HG03439 (cell line): ENCODE measurements around the gene NFYC.
"Not testable (repeated sequence)": the region's sequence is repeated elsewhere in the genome, so short reads cannot be mapped to it uniquely, and the experiment has no call there.

Experiments
- ATAC-seq: cut with Tn5 transposase; IDR thresholded peaks from one replicate; pipeline ENCODE4 v1.9.1; 2021; ENCODE audit warnings: mild to moderate bottlenecking, moderate library complexity; ENCODE audit not compliant: unreplicated experiment

The NFYC gene

DNA sequence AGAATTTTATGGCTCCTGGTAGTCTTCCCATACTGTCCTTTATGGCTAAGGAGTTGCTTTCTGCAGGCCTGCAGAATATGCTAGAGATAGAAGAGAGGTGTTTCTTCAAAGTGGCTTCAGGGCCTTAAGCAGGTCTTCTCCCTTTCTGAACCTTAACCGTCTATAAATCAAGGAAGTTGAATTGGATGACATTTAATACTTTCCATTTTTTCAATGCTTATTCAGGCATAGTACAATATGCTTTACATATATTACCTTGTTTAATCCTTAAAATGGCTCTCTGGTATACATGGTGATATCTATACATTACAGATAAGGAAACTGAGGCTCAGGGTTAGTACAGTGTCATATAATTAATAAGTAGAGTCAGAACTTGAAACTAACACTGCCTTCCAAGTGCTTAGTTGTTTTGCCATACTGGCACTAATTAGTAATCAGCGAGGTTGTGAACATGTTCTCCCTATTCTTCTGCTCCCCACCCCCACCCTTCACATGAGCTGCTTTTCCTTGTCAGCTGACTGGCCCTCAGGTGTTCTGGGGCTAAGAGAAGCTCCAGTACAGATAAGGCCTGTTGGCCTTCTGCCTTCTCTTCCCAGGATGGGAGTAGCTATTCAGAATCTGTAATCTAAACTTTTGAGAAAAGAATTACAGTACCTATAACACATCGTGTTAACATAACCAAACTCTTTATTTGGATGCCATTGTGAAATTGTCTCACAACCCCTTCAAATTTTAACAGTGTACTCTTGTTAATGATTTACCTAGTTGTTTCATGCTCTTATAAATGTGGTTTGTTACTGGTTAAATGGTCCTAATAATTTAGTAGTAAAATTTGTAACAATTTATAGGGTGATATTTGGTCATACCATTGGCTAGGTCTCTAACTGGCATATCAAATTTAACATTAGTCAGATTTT lies 13.6 kb downstream of the NFYC start:
- no peak for ATAC-seq

- no peak for ATAC-seq
Measured at GRCh38 chr1:40706626-40707025, 15.1 kb downstream of the NFYC start.

GRCh38 chr1:40708750-40709099 lies 17.2 kb downstream of the NFYC start:
- peak; percentile 57 for ATAC-seq

- peak; percentile 84 for ATAC-seq
Measured at GRCh38 chr1:40709100-40709801, 17.7 kb downstream of the NFYC start.

DNA sequence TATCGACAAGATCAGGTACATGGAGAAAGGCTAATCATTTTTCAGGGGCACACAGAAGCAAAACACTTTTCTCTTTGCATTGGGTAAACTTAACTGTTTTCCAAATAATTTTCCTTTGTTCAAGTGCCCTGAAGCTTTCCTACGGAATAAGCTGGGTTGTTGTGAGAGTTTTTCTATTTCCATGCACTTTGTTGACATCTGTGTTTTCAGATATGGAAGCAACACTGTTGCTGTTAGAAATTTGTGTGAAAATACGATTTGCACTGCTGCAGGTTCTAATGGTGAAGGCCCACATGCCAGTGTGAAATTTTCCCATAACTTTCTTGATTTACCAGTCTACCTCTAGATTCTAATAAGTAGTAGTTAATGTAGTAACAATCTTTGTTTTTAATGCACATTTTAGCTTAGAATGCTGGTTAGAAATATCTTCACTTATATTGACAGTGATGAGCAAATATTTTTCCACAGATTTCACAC lies 18.3 kb downstream of the NFYC start:
- no peak for ATAC-seq

DNA sequence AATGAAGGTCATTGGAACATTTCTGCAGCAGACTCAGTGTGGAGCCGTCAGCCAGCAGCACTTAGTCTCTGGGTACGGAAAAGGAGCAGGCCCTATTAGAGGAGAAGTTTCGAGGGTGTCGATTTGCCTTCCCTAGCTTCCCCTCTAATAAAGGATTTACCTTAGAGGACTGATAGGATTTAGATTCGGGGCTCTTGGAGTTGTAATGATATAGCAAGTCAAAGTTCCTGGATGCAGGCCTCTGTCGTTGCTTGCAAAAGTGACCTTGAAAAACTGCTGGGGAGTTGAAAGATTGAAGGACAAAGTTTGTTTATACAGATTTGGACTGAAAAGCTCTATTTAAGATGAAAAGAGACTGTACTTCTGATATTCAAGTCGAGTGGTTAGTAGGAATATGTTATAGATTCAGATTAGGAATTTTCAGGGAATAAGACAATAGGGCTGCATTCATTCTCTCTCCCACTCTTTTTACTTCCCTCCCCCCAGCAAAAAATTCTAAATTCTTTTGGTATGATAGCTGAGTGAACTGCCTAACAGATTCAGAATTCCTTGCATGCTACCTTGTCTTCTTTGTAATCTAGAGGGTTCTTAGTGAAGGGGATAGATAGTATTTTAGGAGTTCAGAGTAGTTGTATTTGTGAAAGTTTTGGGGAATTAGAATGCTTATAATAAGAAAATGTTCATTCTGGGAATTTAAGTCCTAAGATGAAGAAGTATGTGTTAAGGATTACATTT lies 19.2 kb downstream of the NFYC start:
- ATAC-seq, result no peak

- no peak for ATAC-seq
Measured at GRCh38 chr1:40711465-40712404, 20.2 kb downstream of the NFYC start.

DNA sequence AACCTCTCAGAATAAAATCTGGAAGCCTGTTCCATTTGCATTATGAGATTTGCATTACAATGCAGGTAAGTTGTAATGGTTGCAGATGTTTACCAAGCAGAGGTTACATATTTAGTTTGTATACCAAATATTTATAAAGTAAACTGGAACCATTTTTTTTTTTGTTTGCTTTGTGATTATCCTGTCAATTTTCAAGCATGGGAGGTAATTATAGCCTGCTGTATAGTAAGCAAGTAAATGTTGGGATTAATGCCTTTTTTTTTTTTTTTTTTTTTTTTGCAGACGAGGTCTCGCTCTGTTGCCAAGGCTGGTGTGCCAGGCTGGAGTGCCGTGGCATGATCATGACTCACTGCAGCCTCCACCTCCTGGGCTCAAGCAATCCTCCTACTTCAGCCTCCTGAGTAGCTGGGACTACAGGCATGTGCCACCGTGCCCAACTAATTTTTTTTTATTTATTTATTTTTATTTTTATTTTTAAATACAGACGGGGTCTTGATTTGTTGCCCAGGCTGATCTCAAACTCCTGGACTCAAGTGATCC lies 21.0 kb downstream of the NFYC start:
- ATAC-seq, result no peak

GRCh38 chr1:40712997-40713396 lies 21.5 kb downstream of the NFYC start:
- no peak for ATAC-seq

- no peak for ATAC-seq
Measured at GRCh38 chr1:40715491-40716059, 24.1 kb downstream of the NFYC start.

DNA sequence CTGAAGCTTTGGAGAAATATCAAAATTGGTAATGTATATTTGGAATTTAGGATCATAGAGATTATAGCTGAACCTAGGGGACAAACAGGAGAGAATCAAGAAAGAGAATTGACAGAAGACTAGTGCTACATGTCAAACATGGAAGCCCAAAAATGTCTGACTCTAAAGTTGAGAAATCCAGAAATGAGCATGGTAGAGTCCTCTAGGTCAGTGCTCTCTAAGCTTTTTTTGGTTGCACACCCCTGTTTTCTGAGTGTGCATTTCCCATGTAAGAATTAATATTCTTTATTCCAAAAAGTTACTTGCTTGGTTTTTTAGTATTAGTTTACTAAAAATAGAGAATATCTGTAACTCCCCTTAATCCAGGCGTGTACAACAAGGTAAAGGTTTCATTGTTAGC lies 25.6 kb downstream of the NFYC start:
- ATAC-seq, result no peak

DNA sequence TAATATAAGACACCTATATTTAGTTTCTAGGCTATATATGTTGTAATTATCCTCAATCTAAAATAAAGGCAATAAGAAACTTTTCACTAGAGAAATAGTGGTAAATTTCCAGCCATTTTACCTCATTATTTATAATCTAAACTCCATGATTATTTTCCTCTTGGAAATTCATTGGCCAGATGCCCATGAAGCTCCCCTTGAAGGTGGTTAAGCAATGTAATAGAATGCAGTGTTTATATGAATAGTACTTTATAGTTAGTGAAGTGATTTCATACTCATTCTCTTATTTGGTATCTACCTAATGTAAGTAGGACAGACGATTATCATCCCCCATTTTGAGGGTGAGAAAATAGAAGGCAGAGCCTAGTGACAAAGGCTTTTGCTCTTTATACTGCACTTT lies 26.5 kb downstream of the NFYC start:
- no peak for ATAC-seq

GRCh38 chr1:40720493-40720892 lies 29.0 kb downstream of the NFYC start:
- no peak for ATAC-seq

DNA sequence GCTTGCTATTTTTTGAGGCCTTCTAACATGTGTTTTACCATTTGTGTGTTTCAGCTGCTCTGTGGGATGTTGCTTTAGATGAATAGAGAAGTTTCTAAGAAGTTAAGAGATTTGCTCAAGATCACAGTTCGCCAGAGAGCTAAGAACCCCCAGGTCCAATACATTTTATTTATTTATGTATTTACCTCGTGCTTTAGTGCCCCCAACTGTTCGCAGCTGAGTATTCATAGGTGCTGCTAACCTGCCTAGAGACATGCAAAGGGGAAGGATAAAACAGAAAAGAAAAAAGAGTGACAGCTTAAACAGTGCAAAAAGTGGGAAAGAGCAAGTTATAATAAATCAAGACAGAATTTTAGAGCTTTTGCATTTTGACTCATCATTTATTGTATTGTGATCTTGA lies 31.1 kb downstream of the NFYC start:
- no peak for ATAC-seq

DNA sequence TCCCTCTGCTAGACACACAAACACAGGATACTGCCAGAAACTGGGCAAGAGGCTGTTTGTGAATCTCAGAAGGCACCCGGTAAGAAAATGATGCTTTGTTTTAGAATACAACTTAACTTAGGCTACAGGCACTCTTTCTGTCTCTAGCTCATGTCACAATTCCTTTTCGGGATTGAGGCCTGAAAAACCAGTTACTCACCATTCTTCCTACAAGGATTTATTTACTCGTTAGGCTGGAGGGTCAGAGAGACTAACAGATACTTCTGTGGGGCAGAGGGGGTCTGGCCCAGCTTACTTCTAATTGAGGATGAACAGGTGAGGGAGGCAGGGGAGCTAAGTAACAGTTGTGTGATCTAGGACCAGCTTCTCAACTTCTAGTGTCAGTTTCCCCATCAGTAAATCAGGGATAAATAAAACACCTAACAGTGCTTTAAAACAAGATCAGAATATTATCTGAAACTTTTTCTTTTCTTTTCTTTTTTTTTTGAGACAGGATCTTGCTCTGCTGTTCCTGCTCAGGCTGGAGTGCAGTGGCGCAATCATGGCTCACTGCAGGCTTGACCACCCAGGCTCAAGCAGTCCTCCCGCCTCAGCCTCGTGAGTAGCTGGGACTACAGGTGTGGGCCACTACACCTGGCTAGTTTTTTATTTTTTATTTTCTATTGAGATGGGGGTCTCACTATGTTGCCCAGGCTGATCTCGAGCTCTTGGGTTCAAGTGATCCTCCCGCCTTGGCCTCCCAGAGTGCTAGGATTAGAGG lies 31.9 kb downstream of the NFYC start:
- ATAC-seq, result no peak

GRCh38 chr1:40727662-40728061 lies 36.2 kb downstream of the NFYC start:
- ATAC-seq, result not testable (repeated sequence)

DNA sequence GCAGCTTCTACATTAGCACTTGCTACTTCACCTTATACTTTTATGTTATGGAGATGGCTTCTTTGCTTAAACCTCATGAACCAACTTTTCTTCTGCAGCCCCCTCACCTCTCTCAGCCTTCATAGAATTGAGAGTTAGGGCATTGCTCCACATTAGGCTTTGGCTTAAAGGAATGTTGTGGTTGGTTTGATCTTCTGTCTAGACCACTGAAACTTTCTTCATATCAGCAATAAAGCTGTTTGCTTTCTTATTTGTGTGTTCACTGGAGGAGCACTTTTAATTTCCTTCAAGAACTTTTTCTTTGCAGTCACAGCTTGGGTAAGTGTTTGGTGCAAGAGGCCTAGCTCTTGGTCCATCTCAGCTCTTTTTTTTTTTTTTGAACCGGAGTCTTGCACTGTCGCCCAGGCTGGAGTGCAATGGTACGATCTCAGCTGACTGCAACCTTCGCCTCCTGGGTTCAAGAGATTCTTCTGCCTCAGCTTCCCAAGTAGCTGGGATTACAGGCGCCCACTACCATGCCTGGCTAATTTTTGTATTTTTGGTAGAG lies 37.9 kb downstream of the NFYC start:
- not testable (repeated sequence) for ATAC-seq

GRCh38 chr1:40732756-40733301 lies 41.3 kb downstream of the NFYC start:
- ATAC-seq, result no peak
